WTC11 (cell line): ENCODE measurements around the gene MAST4. TPM values are rescaled to one million over a fixed set of nuclear protein-coding genes. Genes with fewer than 3 reads are reported as not detected.

Experiments
- ATAC-seq: fragments of 200-7000 bp; cut with Tn5 transposase; 2 replicates; pipeline ENCODE4 v1.10.0; 2021; ENCODE audit warnings: mild to moderate bottlenecking, moderate library complexity
- CTCF ChIA-PET: fragments of 300-600 bp; sonication (Branson Sonifier 250); formaldehyde crosslinking; loops from one replicate; lab custom pipeline; 2021; ENCODE audit warnings: antibody characterized with exemption; lab: Charles Lee
- POLR2A ChIA-PET: fragments of 350-600 bp; sonication (Branson Sonifier 250); formaldehyde crosslinking; loops from one replicate; lab custom pipeline; 2021; ENCODE audit warnings: antibody characterized with exemption; lab: Charles Lee
- DNase-seq: peaks from one replicate; pipeline ENCODE4 v3.0.0; 2021; ENCODE audit warnings: low spot score
- H3K27ac Mint-ChIP-seq: 2 replicates; pipeline ENCODE4 v1.8.0; 2021; ENCODE audit warnings: mixed read lengths
- H3K27me3 Mint-ChIP-seq: 2 replicates; pipeline ENCODE4 v1.8.0; 2021; ENCODE audit warnings: low read depth, mild to moderate bottlenecking, moderate library complexity, mixed read lengths
- H3K36me3 Mint-ChIP-seq: 2 replicates; pipeline ENCODE4 v1.8.0; 2021; ENCODE audit warnings: mixed read lengths
- H3K4me1 Mint-ChIP-seq: 2 replicates; pipeline ENCODE4 v1.8.0; 2022; ENCODE audit warnings: mixed read lengths
- H3K4me3 Mint-ChIP-seq: 2 replicates; pipeline ENCODE4 v1.8.0; 2021; ENCODE audit warnings: mild to moderate bottlenecking, moderate library complexity, mixed read lengths
- H3K9me3 Mint-ChIP-seq: 2 replicates; pipeline ENCODE4 v1.8.0; 2021; ENCODE audit warnings: mixed read lengths
- CREB1 ChIP-seq: sonication (generic); formaldehyde crosslinking; IDR thresholded peaks from 2 replicates; pipeline ENCODE4 v1.8.0; 2023; ENCODE audit warnings: mild to moderate bottlenecking, missing genetic modification reagents
- CREM ChIP-seq: sonication (generic); formaldehyde crosslinking; IDR thresholded peaks from 2 replicates; pipeline ENCODE4 v1.8.1; 2022; ENCODE audit warnings: mild to moderate bottlenecking, missing genetic modification reagents, moderate library complexity
- EMX1 ChIP-seq: fragments of 250-450 bp; sonication (Bioruptor Pico); IDR thresholded peaks from 2 replicates; pipeline ENCODE4 v1.8.0; 2021; ENCODE audit warnings: mild to moderate bottlenecking
- JUN ChIP-seq: sonication (generic); formaldehyde crosslinking; IDR thresholded peaks from 2 replicates; pipeline ENCODE4 v1.8.0; 2023; ENCODE audit warnings: mild to moderate bottlenecking, missing genetic modification reagents
- KAT7 ChIP-seq: sonication (generic); formaldehyde crosslinking; IDR thresholded peaks from 2 replicates; pipeline ENCODE4 v1.8.1; 2023; ENCODE audit warnings: missing genetic modification reagents, mild to moderate bottlenecking, borderline replicate concordance
- NR2C2 ChIP-seq: sonication (generic); formaldehyde crosslinking; IDR thresholded peaks from 2 replicates; pipeline ENCODE4 v1.8.0; 2022; ENCODE audit warnings: mild to moderate bottlenecking, missing genetic modification reagents
- NR3C1 ChIP-seq: sonication (generic); formaldehyde crosslinking; conservative IDR thresholded peaks from 2 replicates; pipeline ENCODE4 v1.8.1; 2023; ENCODE audit warnings: low read depth, mild to moderate bottlenecking, missing genetic modification reagents
- PRRX2 ChIP-seq: fragments of 250-450 bp; sonication (Bioruptor Pico); IDR thresholded peaks from 2 replicates; pipeline ENCODE4 v1.8.0; 2021; ENCODE audit warnings: mild to moderate bottlenecking
- RELA ChIP-seq: sonication (generic); formaldehyde crosslinking; IDR thresholded peaks from 2 replicates; pipeline ENCODE4 v1.8.1; 2022; ENCODE audit warnings: missing genetic modification reagents, mild to moderate bottlenecking, borderline replicate concordance
- RORB ChIP-seq: fragments of 250-450 bp; sonication (Bioruptor Pico); IDR thresholded peaks from 2 replicates; pipeline ENCODE4 v1.9.0; 2021; ENCODE audit warnings: mild to moderate bottlenecking
- SMAD3 ChIP-seq: sonication (generic); formaldehyde crosslinking; IDR thresholded peaks from 2 replicates; pipeline ENCODE4 v1.8.0; 2022; ENCODE audit warnings: missing genetic modification reagents, mild to moderate bottlenecking, borderline replicate concordance
- SP1 ChIP-seq: sonication (generic); formaldehyde crosslinking; conservative IDR thresholded peaks from 2 replicates; pipeline ENCODE4 v1.8.1; 2022; ENCODE audit warnings: missing genetic modification reagents
- TEAD1 ChIP-seq: sonication (generic); formaldehyde crosslinking; IDR thresholded peaks from 2 replicates; pipeline ENCODE4 v1.8.0; 2022; ENCODE audit warnings: mild to moderate bottlenecking, missing genetic modification reagents
- TP53 ChIP-seq: sonication (generic); formaldehyde crosslinking; IDR thresholded peaks from 2 replicates; pipeline ENCODE4 v1.8.1; 2023; ENCODE audit warnings: mild to moderate bottlenecking, missing genetic modification reagents
- ZNF317 ChIP-seq: sonication (generic); formaldehyde crosslinking; IDR thresholded peaks from 2 replicates; pipeline ENCODE4 v1.8.1; 2023; ENCODE audit warnings: low read depth, mild to moderate bottlenecking, moderate library complexity, missing genetic modification reagents, borderline replicate concordance
- total RNA-seq: library from RNA; stranded (reverse); gene quantifications from 3 replicates; pipeline ENCODE4 v1.2.3, GENCODE V29; 2021
- TF ChIP-seq, protein P1 (sequence below): sonication (generic); formaldehyde crosslinking; conservative IDR thresholded peaks from 2 replicates; pipeline ENCODE4 v1.8.1; 2023; ENCODE audit warnings: mild to moderate bottlenecking, low read depth, missing genetic modification reagents, moderate library complexity
- TF ChIP-seq, protein P2 (sequence below): sonication (generic); formaldehyde crosslinking; IDR thresholded peaks from 2 replicates; pipeline ENCODE4 v1.8.0; 2023; ENCODE audit warnings: mild to moderate bottlenecking, missing genetic modification reagents
- TF ChIP-seq, protein P3 (sequence below): sonication (generic); formaldehyde crosslinking; IDR thresholded peaks from 2 replicates; pipeline ENCODE4 v1.8.0; 2022; ENCODE audit warnings: mild to moderate bottlenecking, missing genetic modification reagents
- TF ChIP-seq, protein P4 (sequence below): fragments of 200-600 bp; IDR thresholded peaks from 2 replicates; pipeline ENCODE4 v1.8.0; 2022; ENCODE audit warnings: antibody characterized with exemption
- TF ChIP-seq, protein P5 (sequence below): sonication (generic); formaldehyde crosslinking; IDR thresholded peaks from 2 replicates; pipeline ENCODE4 v1.8.1; 2023; ENCODE audit warnings: mild to moderate bottlenecking, moderate library complexity, missing genetic modification reagents
- TF ChIP-seq, protein P6 (sequence below): sonication (generic); formaldehyde crosslinking; IDR thresholded peaks from 2 replicates; pipeline ENCODE4 v1.8.1; 2023; ENCODE audit warnings: mild to moderate bottlenecking, missing genetic modification reagents

Gene MAST4
- total RNA-seq, 1 experiment from 2014 or later, result 8.0 TPM

DNA sequence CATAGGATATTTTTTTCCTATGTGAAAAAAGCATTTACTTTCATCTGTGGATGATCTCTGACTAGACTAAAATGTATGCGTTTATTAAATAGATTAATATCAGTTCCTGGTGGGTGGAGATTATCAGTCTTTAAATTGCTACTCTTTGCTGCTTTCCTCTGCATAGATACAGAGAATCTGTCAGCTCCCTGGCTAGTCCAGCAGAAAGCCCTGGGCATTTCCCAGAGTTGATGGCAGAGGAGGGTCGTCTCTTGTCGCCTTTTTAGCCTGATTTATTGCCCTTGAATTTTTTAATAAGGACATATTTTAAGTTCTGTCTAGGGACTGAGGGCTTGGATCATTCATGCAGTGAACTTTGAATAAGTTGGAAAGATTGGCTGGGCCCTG, 434.9 kb downstream of the MAST4 start (continued):
- TF ChIP-seq ZNF317 (CRISPR knock-in tag) (no peak), CREM (CRISPR knock-in tag) (no peak), TP53 (no peak), SP1 (CRISPR knock-in tag) (no peak), JUN (CRISPR knock-in tag) (no peak), CREB1 (CRISPR knock-in tag) (no peak)
- TF ChIP-seq, protein P1, sequence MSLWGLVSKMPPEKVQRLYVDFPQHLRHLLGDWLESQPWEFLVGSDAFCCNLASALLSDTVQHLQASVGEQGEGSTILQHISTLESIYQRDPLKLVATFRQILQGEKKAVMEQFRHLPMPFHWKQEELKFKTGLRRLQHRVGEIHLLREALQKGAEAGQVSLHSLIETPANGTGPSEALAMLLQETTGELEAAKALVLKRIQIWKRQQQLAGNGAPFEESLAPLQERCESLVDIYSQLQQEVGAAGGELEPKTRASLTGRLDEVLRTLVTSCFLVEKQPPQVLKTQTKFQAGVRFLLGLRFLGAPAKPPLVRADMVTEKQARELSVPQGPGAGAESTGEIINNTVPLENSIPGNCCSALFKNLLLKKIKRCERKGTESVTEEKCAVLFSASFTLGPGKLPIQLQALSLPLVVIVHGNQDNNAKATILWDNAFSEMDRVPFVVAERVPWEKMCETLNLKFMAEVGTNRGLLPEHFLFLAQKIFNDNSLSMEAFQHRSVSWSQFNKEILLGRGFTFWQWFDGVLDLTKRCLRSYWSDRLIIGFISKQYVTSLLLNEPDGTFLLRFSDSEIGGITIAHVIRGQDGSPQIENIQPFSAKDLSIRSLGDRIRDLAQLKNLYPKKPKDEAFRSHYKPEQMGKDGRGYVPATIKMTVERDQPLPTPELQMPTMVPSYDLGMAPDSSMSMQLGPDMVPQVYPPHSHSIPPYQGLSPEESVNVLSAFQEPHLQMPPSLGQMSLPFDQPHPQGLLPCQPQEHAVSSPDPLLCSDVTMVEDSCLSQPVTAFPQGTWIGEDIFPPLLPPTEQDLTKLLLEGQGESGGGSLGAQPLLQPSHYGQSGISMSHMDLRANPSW (CRISPR knock-in tag), result no peak
- TF ChIP-seq, protein P2, sequence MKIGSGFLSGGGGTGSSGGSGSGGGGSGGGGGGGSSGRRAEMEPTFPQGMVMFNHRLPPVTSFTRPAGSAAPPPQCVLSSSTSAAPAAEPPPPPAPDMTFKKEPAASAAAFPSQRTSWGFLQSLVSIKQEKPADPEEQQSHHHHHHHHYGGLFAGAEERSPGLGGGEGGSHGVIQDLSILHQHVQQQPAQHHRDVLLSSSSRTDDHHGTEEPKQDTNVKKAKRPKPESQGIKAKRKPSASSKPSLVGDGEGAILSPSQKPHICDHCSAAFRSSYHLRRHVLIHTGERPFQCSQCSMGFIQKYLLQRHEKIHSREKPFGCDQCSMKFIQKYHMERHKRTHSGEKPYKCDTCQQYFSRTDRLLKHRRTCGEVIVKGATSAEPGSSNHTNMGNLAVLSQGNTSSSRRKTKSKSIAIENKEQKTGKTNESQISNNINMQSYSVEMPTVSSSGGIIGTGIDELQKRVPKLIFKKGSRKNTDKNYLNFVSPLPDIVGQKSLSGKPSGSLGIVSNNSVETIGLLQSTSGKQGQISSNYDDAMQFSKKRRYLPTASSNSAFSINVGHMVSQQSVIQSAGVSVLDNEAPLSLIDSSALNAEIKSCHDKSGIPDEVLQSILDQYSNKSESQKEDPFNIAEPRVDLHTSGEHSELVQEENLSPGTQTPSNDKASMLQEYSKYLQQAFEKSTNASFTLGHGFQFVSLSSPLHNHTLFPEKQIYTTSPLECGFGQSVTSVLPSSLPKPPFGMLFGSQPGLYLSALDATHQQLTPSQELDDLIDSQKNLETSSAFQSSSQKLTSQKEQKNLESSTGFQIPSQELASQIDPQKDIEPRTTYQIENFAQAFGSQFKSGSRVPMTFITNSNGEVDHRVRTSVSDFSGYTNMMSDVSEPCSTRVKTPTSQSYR (CRISPR knock-in tag), result no peak

DNA sequence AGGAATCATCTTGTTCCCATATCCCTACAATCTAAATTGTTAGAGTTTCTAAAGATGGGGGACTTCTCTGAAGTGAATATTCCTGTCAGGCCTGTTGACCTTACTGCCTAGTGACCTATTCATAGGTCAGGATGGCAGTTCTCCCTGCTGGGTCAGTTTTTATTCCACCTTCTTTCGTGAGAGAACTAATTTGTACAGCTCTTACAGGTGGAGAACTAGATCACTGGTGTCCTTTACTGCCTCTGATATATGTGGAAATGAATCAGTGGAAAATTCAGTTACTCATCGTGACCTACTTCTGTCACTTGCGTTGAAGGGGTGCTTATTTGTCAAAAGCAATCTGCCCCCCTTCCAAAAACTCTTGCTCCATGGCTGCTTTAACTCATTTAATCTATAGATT, 435.5 kb downstream of the MAST4 start:
- POLR2A ChIA-PET, result no interaction called here
- CTCF ChIA-PET, result no interaction called here
- no peak for DNase-seq
- TF ChIP-seq RORB (CRISPR knock-in tag) (no peak), NR2C2 (CRISPR knock-in tag) (no peak), EMX1 (CRISPR knock-in tag) (no peak), NR3C1 (CRISPR knock-in tag) (no peak), TEAD1 (CRISPR knock-in tag) (no peak), JUN (CRISPR knock-in tag) (no peak), TP53 (no peak), SMAD3 (CRISPR knock-in tag) (no peak), PRRX2 (CRISPR knock-in tag) (no peak), KAT7 (CRISPR knock-in tag) (no peak), RELA (CRISPR knock-in tag) (no peak)
- TF ChIP-seq, protein P3, sequence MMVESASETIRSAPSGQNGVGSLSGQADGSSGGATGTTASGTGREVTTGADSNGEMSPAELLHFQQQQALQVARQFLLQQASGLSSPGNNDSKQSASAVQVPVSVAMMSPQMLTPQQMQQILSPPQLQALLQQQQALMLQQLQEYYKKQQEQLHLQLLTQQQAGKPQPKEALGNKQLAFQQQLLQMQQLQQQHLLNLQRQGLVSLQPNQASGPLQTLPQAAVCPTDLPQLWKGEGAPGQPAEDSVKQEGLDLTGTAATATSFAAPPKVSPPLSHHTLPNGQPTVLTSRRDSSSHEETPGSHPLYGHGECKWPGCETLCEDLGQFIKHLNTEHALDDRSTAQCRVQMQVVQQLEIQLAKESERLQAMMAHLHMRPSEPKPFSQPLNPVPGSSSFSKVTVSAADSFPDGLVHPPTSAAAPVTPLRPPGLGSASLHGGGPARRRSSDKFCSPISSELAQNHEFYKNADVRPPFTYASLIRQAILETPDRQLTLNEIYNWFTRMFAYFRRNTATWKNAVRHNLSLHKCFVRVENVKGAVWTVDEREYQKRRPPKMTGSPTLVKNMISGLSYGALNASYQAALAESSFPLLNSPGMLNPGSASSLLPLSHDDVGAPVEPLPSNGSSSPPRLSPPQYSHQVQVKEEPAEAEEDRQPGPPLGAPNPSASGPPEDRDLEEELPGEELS (CRISPR knock-in tag), result no peak
- TF ChIP-seq, protein P4, sequence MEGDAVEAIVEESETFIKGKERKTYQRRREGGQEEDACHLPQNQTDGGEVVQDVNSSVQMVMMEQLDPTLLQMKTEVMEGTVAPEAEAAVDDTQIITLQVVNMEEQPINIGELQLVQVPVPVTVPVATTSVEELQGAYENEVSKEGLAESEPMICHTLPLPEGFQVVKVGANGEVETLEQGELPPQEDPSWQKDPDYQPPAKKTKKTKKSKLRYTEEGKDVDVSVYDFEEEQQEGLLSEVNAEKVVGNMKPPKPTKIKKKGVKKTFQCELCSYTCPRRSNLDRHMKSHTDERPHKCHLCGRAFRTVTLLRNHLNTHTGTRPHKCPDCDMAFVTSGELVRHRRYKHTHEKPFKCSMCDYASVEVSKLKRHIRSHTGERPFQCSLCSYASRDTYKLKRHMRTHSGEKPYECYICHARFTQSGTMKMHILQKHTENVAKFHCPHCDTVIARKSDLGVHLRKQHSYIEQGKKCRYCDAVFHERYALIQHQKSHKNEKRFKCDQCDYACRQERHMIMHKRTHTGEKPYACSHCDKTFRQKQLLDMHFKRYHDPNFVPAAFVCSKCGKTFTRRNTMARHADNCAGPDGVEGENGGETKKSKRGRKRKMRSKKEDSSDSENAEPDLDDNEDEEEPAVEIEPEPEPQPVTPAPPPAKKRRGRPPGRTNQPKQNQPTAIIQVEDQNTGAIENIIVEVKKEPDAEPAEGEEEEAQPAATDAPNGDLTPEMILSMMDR, result no peak
- TF ChIP-seq, protein P5, sequence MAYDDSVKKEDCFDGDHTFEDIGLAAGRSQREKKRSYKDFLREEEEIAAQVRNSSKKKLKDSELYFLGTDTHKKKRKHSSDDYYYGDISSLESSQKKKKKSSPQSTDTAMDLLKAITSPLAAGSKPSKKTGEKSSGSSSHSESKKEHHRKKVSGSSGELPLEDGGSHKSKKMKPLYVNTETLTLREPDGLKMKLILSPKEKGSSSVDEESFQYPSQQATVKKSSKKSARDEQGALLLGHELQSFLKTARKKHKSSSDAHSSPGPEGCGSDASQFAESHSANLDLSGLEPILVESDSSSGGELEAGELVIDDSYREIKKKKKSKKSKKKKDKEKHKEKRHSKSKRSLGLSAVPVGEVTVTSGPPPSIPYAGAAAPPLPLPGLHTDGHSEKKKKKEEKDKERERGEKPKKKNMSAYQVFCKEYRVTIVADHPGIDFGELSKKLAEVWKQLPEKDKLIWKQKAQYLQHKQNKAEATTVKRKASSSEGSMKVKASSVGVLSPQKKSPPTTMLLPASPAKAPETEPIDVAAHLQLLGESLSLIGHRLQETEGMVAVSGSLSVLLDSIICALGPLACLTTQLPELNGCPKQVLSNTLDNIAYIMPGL (CRISPR knock-in tag), result no peak
- TF ChIP-seq, protein P6, sequence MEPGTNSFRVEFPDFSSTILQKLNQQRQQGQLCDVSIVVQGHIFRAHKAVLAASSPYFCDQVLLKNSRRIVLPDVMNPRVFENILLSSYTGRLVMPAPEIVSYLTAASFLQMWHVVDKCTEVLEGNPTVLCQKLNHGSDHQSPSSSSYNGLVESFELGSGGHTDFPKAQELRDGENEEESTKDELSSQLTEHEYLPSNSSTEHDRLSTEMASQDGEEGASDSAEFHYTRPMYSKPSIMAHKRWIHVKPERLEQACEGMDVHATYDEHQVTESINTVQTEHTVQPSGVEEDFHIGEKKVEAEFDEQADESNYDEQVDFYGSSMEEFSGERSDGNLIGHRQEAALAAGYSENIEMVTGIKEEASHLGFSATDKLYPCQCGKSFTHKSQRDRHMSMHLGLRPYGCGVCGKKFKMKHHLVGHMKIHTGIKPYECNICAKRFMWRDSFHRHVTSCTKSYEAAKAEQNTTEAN (CRISPR knock-in tag), result no peak
- no peak overlapping the region for H3K4me3 Mint-ChIP-seq
- H3K9me3 Mint-ChIP-seq, result no peaks in the 10 kb centered on the region
- no peaks in the 10 kb centered on the region for H3K36me3 Mint-ChIP-seq
- no peak for ATAC-seq
- no peaks in the 10 kb centered on the region for H3K27me3 Mint-ChIP-seq
- no peak overlapping the region for H3K27ac Mint-ChIP-seq
- H3K4me1 Mint-ChIP-seq, result peaks cover 40% of the 10 kb centered on the region
